SU-DHL-6 (cell line): ENCODE data around the gene DMC1.

Source experiments
- H2AFZ ChIP-seq: fragments of 200-600 bp; sonication (generic); 2 replicates; pipeline ENCODE4 v1.6.1; 2014; ENCODE audit warnings: low read depth, mild to moderate bottlenecking, moderate library complexity, mixed read lengths, antibody characterized with exemption, low read length; ENCODE audit not compliant: severe bottlenecking
- H3F3A ChIP-seq: fragments of 200-600 bp; shearing (Covaris generic); 2 replicates; pipeline ENCODE4 v1.6.0; 2016; ENCODE audit warnings: antibody characterized with exemption, mild to moderate bottlenecking; ENCODE audit not compliant: insufficient read depth
- H3K27ac ChIP-seq: fragments of 200-600 bp; sonication (generic); 2 replicates; pipeline ENCODE4 v1.5.1; 2016; ENCODE audit warnings: low read depth, mild to moderate bottlenecking, low read length, moderate library complexity, mixed read lengths
- H3K27me3 ChIP-seq: fragments of 200-600 bp; sonication (generic), shearing (Covaris generic); 2 replicates; pipeline ENCODE4 v1.6.0; 2014; ENCODE audit warnings: mild to moderate bottlenecking, low read length
- H3K36me3 ChIP-seq: fragments of 200-600 bp; sonication (generic); 2 replicates; pipeline ENCODE4 v1.6.1; 2014; ENCODE audit warnings: mild to moderate bottlenecking, low read length, mixed read lengths
- H3K4me2 ChIP-seq: fragments of 300-600, 200-600 bp; shearing (Covaris generic), sonication (generic); 2 replicates; pipeline ENCODE4 v1.6.0; 2014; ENCODE audit warnings: low read length, low read depth, mild to moderate bottlenecking; ENCODE audit not compliant: poor library complexity, severe bottlenecking
- H3K4me3 ChIP-seq: fragments of 200-600 bp; sonication (generic); 2 replicates; pipeline ENCODE4 v1.5.1; 2014; ENCODE audit warnings: antibody characterized with exemption, low read length, mild to moderate bottlenecking, mixed read lengths; ENCODE audit not compliant: insufficient read depth, poor library complexity, severe bottlenecking
- H3K79me2 ChIP-seq: fragments of 200-600 bp; sonication (generic); 2 replicates; pipeline ENCODE4 v1.6.1; 2014; ENCODE audit warnings: mild to moderate bottlenecking, low read length, moderate library complexity; ENCODE audit not compliant: insufficient read depth
- H3K9ac ChIP-seq: fragments of 200-600 bp; sonication (generic); 2 replicates; pipeline ENCODE4 v1.7.0; 2014; ENCODE audit warnings: mild to moderate bottlenecking, low read length
- H3K9me2 ChIP-seq: fragments of 200-600 bp; sonication (generic); replicated peaks from 2 replicates; pipeline ENCODE4 v1.6.1; 2014; ENCODE audit warnings: low read length; ENCODE audit not compliant: insufficient read depth
- H3K9me3 ChIP-seq: fragments of 200-600 bp; sonication (generic); 2 replicates; pipeline ENCODE4 v1.6.1; 2014; ENCODE audit warnings: low read length, mixed read lengths; ENCODE audit not compliant: insufficient read depth
- H4K20me1 ChIP-seq: fragments of 200-600 bp; sonication (generic); 2 replicates; pipeline ENCODE4 v1.6.1; 2014; ENCODE audit warnings: low read depth, mild to moderate bottlenecking, antibody characterized with exemption, low read length, moderate library complexity, mixed read lengths
- EZH2phosphoT487 ChIP-seq: fragments of 200-600 bp; sonication (generic), shearing (Covaris generic); conservative IDR thresholded peaks from 2 replicates; pipeline ENCODE4 v1.6.1; 2018; ENCODE audit warnings: mild to moderate bottlenecking, antibody characterized with exemption, low read length, moderate library complexity, mixed read lengths
- TF ChIP-seq, protein P1 (sequence below): fragments of 200-600 bp; sonication (generic); IDR thresholded peaks from one replicate; pipeline ENCODE4 v1.5.1; 2017; ENCODE audit warnings: antibody characterized with exemption, mild to moderate bottlenecking, low read length, moderate library complexity; ENCODE audit not compliant: insufficient read depth, poor library complexity, severe bottlenecking

DMC1 gene

GRCh38 chr22:38607680-38608079, 37.7 kb upstream of the DMC1 start:
- H3F3A ChIP-seq, result no peaks in the 10 kb centered on the region
- H3K4me2 ChIP-seq, result no peak overlapping the region
- H3K79me2 ChIP-seq, result no peaks in the 10 kb centered on the region
- no peaks in the 10 kb centered on the region for H3K9me3 ChIP-seq
- no peak overlapping the region for H3K4me3 ChIP-seq
- H3K9me2 ChIP-seq, result no peaks in the 10 kb centered on the region
- no peaks in the 10 kb centered on the region for H3K27me3 ChIP-seq
- no peak overlapping the region for H2AFZ ChIP-seq
- H3K9ac ChIP-seq, result no peak overlapping the region
- no peak for TF ChIP-seq EZH2phosphoT487
- TF ChIP-seq, protein P1, sequence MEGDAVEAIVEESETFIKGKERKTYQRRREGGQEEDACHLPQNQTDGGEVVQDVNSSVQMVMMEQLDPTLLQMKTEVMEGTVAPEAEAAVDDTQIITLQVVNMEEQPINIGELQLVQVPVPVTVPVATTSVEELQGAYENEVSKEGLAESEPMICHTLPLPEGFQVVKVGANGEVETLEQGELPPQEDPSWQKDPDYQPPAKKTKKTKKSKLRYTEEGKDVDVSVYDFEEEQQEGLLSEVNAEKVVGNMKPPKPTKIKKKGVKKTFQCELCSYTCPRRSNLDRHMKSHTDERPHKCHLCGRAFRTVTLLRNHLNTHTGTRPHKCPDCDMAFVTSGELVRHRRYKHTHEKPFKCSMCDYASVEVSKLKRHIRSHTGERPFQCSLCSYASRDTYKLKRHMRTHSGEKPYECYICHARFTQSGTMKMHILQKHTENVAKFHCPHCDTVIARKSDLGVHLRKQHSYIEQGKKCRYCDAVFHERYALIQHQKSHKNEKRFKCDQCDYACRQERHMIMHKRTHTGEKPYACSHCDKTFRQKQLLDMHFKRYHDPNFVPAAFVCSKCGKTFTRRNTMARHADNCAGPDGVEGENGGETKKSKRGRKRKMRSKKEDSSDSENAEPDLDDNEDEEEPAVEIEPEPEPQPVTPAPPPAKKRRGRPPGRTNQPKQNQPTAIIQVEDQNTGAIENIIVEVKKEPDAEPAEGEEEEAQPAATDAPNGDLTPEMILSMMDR, result no peak
- H3K27ac ChIP-seq, result no peak overlapping the region
- H3K36me3 ChIP-seq, result no peaks in the 10 kb centered on the region
- H4K20me1 ChIP-seq, result no peaks in the 10 kb centered on the region

DNA sequence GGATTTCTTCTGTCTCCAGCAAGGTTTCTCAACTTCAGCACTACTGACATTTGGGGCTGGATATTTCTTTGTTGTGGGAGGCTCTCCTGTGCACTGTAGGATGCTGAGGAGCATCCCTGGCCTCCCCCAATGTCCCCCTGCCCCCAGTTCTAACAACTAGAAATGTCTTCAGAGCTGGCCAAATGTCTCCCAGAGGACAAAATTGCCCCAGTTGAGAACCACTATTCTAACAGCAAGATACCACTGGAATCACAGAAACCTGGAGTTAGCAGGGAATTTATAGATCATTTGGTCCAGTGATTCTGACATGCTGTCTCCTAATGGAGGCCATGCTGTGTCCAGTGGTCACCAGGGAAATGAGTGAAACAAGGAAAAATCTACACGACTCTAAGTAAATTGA, 32.2 kb upstream of the DMC1 start:
- H3K27ac ChIP-seq, result no peak overlapping the region
- no peak overlapping the region for H3K4me2 ChIP-seq
- H3K36me3 ChIP-seq, result no peaks in the 10 kb centered on the region
- H3K9me2 ChIP-seq, result no peaks in the 10 kb centered on the region
- H3K9ac ChIP-seq, result no peak overlapping the region
- no peaks in the 10 kb centered on the region for H3K27me3 ChIP-seq
- no peak overlapping the region for H2AFZ ChIP-seq
- TF ChIP-seq EZH2phosphoT487, result no peak
- TF ChIP-seq, protein P1, result no peak
- H3K4me3 ChIP-seq, result no peak overlapping the region
- no peaks in the 10 kb centered on the region for H3K9me3 ChIP-seq
- H4K20me1 ChIP-seq, result no peaks in the 10 kb centered on the region
- no peaks in the 10 kb centered on the region for H3K79me2 ChIP-seq
- no peaks in the 10 kb centered on the region for H3F3A ChIP-seq

DNA sequence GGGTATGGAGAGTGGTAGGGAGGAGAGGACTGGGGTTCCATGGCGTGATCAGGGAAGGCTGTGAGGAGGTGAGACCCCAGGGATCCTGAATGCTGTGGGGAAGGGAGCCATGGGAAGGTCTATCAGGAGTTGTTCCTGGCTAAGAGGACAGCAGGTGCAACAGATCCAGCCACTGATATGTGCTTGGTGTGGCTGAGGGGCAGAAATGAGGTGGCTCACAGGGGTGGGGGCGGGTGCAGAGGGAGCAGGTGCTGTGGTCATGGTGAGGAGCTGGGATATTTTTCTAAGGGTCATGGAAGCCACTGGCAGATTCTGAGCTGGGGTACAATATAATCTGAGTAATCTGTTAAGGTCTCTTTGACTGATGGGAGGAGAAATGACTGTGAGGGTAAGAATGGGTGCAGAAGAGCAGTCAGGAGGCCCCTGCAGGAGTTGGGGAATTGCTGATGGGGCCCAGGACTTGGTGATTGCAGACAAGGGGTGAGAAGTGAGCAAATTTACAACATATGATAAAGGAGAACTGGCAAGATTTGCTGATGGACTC, 31.3 kb upstream of the DMC1 start:
- no peak overlapping the region for H3K27ac ChIP-seq
- no peak overlapping the region for H3K4me2 ChIP-seq
- no peaks in the 10 kb centered on the region for H3K27me3 ChIP-seq
- TF ChIP-seq EZH2phosphoT487, result no peak
- TF ChIP-seq, protein P1, result no peak
- H3K9me3 ChIP-seq, result no peaks in the 10 kb centered on the region
- no peaks in the 10 kb centered on the region for H3K9me2 ChIP-seq
- no peaks in the 10 kb centered on the region for H3K36me3 ChIP-seq
- H2AFZ ChIP-seq, result no peak overlapping the region
- H3K79me2 ChIP-seq, result no peaks in the 10 kb centered on the region
- H3K9ac ChIP-seq, result no peak overlapping the region
- no peak overlapping the region for H3K4me3 ChIP-seq
- no peaks in the 10 kb centered on the region for H4K20me1 ChIP-seq
- H3F3A ChIP-seq, result no peaks in the 10 kb centered on the region
